Parathyroid adenoma (tissue), 2 donors: ENCODE measurements around the gene EGR1.
A peak's percentile ranks its signal among the peaks of the same experiment; 100 is the strongest.

Experiments used
- H2AFZ ChIP-seq: fragments of 300-600 bp; sonication (generic); one replicate; pipeline ENCODE4 v1.7.0; 2017; ENCODE audit warnings: antibody characterized with exemption, mild to moderate bottlenecking
- H3K27ac ChIP-seq: fragments of 300-600 bp; sonication (generic); one replicate; pipeline ENCODE4 v1.7.0; 2017
- H3K27me3 ChIP-seq: fragments of 300-600 bp; sonication (generic); one replicate; pipeline ENCODE4 v1.7.0; 2017; ENCODE audit warnings: low read length; ENCODE audit not compliant: control insufficient read depth, insufficient read depth
- H3K36me3 ChIP-seq: fragments of 300-600 bp; sonication (generic); one replicate; pipeline ENCODE4 v1.7.0; 2017; ENCODE audit warnings: low read length; ENCODE audit not compliant: control insufficient read depth, insufficient read depth
- H3K4me1 ChIP-seq: fragments of 300-600 bp; sonication (generic); one replicate; pipeline ENCODE4 v1.7.0; 2017; ENCODE audit warnings: control low read depth
- H3K4me2 ChIP-seq: fragments of 300-600 bp; sonication (generic); one replicate; pipeline ENCODE4 v1.7.0; 2017; ENCODE audit warnings: low read length
- H3K4me3 ChIP-seq: fragments of 300-600 bp; sonication (generic); one replicate; pipeline ENCODE4 v1.7.0; 2017; ENCODE audit warnings: low read depth, low read length
- H3K79me2 ChIP-seq: fragments of 300-600 bp; sonication (generic); one replicate; pipeline ENCODE4 v1.7.0; 2017; ENCODE audit warnings: control low read depth
- H3K9ac ChIP-seq: fragments of 300-600 bp; sonication (generic); one replicate; pipeline ENCODE4 v1.7.0; 2017; ENCODE audit warnings: mild to moderate bottlenecking
- H3K9me3 ChIP-seq: fragments of 300-600 bp; sonication (generic); one replicate; pipeline ENCODE4 v1.7.0; 2017; ENCODE audit warnings: low read length; ENCODE audit not compliant: control insufficient read depth
- TF ChIP-seq, protein P1 (sequence below): fragments of 300-600 bp; sonication (generic); IDR thresholded peaks from one replicate; pipeline ENCODE4 v1.7.0; 2017; ENCODE audit warnings: antibody characterized with exemption, mild to moderate bottlenecking
- donor health status: primary hyperparathyroidism.

Gene EGR1

DNA sequence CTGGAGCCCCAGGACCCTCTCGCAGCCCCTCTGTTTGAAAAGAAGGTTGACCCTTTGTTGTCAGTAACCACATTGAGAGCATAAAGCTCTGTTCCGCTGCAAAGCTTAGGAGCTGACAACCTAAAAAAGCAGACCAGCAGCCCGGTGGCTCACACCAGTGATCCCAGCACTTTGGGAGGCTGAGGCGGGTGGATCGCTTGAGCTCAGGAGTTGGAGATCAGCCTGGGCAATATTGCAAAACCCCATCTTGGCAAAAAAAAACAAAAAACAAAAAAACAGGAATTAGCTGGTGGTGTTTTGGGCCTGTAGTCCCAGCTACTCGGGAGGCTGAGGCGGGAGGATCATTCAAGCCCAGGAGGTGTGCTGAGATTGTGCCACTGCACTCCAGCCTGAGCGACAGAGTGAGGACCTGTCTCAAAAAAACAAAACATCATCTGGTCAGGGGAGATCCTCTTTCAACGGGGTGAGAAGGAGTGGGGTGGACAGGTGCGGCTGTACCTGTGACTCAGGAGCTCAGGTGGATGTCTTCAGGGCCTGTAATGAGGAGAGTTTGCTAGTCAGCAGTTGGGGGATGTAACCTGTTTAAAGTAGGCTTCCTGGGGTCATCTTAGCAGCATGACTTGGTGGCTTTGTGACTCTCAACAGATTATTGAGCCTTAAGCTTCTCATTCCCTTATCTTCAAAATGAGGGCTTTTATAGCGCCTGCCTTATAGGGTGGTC, 27.1 kb upstream of the EGR1 start:
- Histone ChIP-seq H3K4me1 (peaks cover 10% of the 10 kb centered on the region), H3K4me2 (peak overlapping the region; percentile 69), H3K9me3 (no peaks in the 10 kb centered on the region), H3K9ac (no peak overlapping the region), H3K4me3 (peak overlapping the region; percentile 0), H3K27me3 (no peaks in the 10 kb centered on the region), H3K27ac (no peak overlapping the region), H3K36me3 (no peaks in the 10 kb centered on the region), H3K79me2 (no peaks in the 10 kb centered on the region), H2AFZ (peak overlapping the region; percentile 41)
- TF ChIP-seq, protein P1, sequence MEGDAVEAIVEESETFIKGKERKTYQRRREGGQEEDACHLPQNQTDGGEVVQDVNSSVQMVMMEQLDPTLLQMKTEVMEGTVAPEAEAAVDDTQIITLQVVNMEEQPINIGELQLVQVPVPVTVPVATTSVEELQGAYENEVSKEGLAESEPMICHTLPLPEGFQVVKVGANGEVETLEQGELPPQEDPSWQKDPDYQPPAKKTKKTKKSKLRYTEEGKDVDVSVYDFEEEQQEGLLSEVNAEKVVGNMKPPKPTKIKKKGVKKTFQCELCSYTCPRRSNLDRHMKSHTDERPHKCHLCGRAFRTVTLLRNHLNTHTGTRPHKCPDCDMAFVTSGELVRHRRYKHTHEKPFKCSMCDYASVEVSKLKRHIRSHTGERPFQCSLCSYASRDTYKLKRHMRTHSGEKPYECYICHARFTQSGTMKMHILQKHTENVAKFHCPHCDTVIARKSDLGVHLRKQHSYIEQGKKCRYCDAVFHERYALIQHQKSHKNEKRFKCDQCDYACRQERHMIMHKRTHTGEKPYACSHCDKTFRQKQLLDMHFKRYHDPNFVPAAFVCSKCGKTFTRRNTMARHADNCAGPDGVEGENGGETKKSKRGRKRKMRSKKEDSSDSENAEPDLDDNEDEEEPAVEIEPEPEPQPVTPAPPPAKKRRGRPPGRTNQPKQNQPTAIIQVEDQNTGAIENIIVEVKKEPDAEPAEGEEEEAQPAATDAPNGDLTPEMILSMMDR, result no peak

DNA sequence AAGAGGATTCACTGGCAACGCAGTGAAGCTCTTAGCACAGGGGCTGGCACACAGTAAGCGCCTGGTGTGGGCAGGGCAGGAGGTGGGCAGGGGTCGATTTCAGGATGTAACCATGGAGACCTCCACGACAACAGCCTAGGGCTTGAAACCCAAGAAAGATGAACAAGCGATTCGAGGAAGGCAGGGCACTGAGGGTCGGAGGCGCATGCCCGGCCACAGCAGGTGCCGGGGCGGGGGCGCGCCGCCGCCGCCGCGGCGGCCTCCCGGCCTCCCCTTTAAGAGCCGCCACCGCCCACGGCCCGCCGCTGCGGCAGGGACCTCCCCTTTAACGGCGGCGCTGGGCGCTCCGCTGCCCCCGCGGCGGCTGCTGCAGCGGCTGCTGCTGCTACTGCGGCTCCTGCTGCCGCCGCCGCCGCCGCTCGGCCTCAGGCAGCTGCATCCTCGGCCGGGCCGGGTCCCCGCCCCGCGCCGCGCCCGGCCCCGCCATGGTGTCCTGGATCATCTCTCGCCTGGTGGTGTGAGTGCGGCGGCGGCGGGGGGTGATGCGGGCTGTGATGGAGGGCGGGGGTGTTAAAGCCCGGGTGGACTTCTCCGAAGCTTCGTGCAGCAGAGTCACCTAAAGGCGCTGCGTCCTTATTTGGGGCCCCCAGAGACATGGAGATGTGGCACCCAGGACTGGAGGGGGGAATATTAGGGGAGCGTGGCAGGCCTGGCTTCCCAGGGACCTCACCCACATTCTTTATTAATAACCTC, 26.4 kb upstream of the EGR1 start, which contains the start of gene REEP2:
REEP2 (plus strand) TSS at position 334 of the 753 bp plus-strand sequence; CDS start at position 486, 152 bp downstream.
- peak within 1 kb of the TSS; percentile 69 for H3K4me2 ChIP-seq
- no peaks in the 10 kb centered on the region for H3K79me2 ChIP-seq
- H3K9me3 ChIP-seq, result no peaks in the 10 kb centered on the region
- H3K27me3 ChIP-seq, result no peaks in the 10 kb centered on the region
- peak within 1 kb of the TSS; percentile 84 for H2AFZ ChIP-seq
- no peaks in the 10 kb centered on the region for H3K36me3 ChIP-seq
- peaks cover 10% of the 10 kb centered on the region for H3K4me1 ChIP-seq
- TF ChIP-seq, protein P1, result no peak
- H3K4me3 ChIP-seq, result peak within 1 kb of the TSS; percentile 0
- H3K9ac ChIP-seq, result no peak within 1 kb of the TSS
- H3K27ac ChIP-seq, result peak within 1 kb of the TSS; percentile 53

- H3K27ac ChIP-seq, result peak overlapping the region; percentile 53
- peaks cover 10% of the 10 kb centered on the region for H3K4me1 ChIP-seq
- no peak overlapping the region for H3K9ac ChIP-seq
- no peaks in the 10 kb centered on the region for H3K9me3 ChIP-seq
- H3K27me3 ChIP-seq, result no peaks in the 10 kb centered on the region
- H2AFZ ChIP-seq, result peak overlapping the region; percentile 84
- no peak overlapping the region for H3K4me3 ChIP-seq
- no peaks in the 10 kb centered on the region for H3K36me3 ChIP-seq
- no peaks in the 10 kb centered on the region for H3K79me2 ChIP-seq
- H3K4me2 ChIP-seq, result peak overlapping the region; percentile 55
- TF ChIP-seq, protein P1, result no peak
Measured at GRCh38 chr5:138439477-138440158, 25.7 kb upstream of the EGR1 start.

GRCh38 chr5:138440159-138441073, 24.9 kb upstream of the EGR1 start:
- Histone ChIP-seq H3K36me3 (no peaks in the 10 kb centered on the region), H3K4me2 (no peak overlapping the region), H3K4me1 (peaks cover 10% of the 10 kb centered on the region), H3K79me2 (no peaks in the 10 kb centered on the region), H3K9ac (no peak overlapping the region), H3K27ac (no peak overlapping the region), H3K9me3 (no peaks in the 10 kb centered on the region), H3K27me3 (no peaks in the 10 kb centered on the region), H2AFZ (peak overlapping the region; percentile 84), H3K4me3 (no peak overlapping the region)
- TF ChIP-seq, protein P1, result no peak
